ENCODE measurements around the gene CIB4.

Gene CIB4

GRCh38 chr2:26651799-26652198 lies 10.6 kb upstream of the CIB4 start:
- Histone ChIP-seq H3K27me3 (ENCODE audit: insufficient read depth, low read length) (no peaks in the 10 kb centered on the region), H3K27ac (ENCODE audit: low read depth, low read length) (no peak overlapping the region), H3K9ac (ENCODE audit: low read depth, low read length) (no peak overlapping the region), H3K4me1 (ENCODE audit: insufficient read depth, low read length) (peaks cover 12% of the 10 kb centered on the region; the same call in 1 of the 2 replicates), H3K4me3 (ENCODE audit: low read length) (no peak overlapping the region), H3K36me3 (ENCODE audit: insufficient read depth, low read length) (no peaks in the 10 kb centered on the region), H3K9me3 (ENCODE audit: insufficient read depth, low read depth, low read length) (no peaks in the 10 kb centered on the region)
- 92% methylated on average over 7 of the region's 7 CpGs for whole genome bisulfite sequencing

DNA sequence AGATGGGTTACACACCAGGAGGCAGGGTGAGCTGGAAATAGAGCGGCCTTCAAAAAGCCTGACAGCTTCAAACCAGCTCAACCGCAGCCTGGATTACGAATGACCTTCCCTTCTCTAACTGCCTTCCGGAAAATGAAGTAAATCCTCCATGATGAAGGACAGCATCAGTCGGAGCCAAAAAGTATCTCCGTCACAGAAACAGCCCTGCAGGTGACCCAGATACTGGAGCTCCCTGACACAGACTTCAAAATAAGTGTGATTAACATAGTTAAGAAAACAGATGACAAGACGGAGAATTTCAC lies 10.3 kb upstream of the CIB4 start:
- H3K4me3 ChIP-seq (ENCODE audit: low read length) = no peak overlapping the region
- WGBS = 94% methylated on average over 7 of the region's 7 CpGs
- no peak overlapping the region for H3K9ac ChIP-seq (ENCODE audit: low read depth, low read length)
- no peak overlapping the region for H3K27ac ChIP-seq (ENCODE audit: low read depth, low read length)
- H3K36me3 ChIP-seq (ENCODE audit: insufficient read depth, low read length) = no peaks in the 10 kb centered on the region
- peaks cover 15% of the 10 kb centered on the region; the same call in 1 of the 2 replicates for H3K4me1 ChIP-seq (ENCODE audit: insufficient read depth, low read length)
- H3K27me3 ChIP-seq (ENCODE audit: insufficient read depth, low read length) = no peaks in the 10 kb centered on the region
- no peaks in the 10 kb centered on the region for H3K9me3 ChIP-seq (ENCODE audit: insufficient read depth, low read depth, low read length)

DNA sequence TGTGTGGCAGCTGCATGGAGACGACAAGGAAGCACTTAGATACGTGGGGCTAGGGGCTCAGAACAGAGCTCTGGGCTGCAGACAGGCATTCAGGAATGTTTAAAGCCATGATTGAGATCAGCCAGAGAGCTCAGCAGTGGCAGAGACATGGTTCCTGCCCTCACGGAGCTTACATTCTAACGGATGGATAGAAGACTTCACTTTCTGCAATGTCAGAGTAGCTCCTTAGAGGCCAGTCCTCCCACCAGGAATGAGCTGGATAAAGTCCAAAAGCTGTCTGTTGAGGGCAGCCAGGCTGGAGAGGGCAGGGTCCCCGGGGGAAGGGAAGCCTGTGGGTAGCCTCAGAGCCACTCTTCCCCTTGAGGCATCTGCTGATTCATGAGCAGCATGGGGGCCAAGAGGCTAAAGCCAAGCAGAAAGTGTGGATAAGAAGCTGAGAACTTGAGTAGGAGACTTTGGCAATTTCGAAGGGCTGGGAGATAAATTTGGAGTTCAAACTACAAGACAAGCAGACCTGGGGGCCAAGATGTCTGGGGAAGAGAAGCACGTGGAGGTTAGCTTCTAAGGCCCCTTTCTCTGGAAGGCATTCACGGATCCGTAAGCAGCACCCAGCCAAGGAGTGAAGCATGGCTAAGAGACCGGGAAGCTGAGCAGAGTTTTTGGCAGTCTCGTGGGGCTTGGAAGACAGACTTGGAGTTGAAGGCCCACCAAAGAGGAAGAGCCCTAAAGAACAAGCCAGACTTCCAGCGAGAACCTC lies 9.7 kb upstream of the CIB4 start:
- H3K27me3 ChIP-seq (ENCODE audit: insufficient read depth, low read length) = no peaks in the 10 kb centered on the region
- no peak overlapping the region for H3K4me3 ChIP-seq (ENCODE audit: low read length)
- 93% methylated on average over 12 of the region's 12 CpGs for WGBS
- no peak overlapping the region for H3K27ac ChIP-seq (ENCODE audit: low read depth, low read length)
- no peaks in the 10 kb centered on the region for H3K9me3 ChIP-seq (ENCODE audit: insufficient read depth, low read depth, low read length)
- H3K4me1 ChIP-seq (ENCODE audit: insufficient read depth, low read length) = peaks cover 15% of the 10 kb centered on the region; the same call in 1 of the 2 replicates
- H3K9ac ChIP-seq (ENCODE audit: low read depth, low read length) = no peak overlapping the region
- no peaks in the 10 kb centered on the region for H3K36me3 ChIP-seq (ENCODE audit: insufficient read depth, low read length)

DNA sequence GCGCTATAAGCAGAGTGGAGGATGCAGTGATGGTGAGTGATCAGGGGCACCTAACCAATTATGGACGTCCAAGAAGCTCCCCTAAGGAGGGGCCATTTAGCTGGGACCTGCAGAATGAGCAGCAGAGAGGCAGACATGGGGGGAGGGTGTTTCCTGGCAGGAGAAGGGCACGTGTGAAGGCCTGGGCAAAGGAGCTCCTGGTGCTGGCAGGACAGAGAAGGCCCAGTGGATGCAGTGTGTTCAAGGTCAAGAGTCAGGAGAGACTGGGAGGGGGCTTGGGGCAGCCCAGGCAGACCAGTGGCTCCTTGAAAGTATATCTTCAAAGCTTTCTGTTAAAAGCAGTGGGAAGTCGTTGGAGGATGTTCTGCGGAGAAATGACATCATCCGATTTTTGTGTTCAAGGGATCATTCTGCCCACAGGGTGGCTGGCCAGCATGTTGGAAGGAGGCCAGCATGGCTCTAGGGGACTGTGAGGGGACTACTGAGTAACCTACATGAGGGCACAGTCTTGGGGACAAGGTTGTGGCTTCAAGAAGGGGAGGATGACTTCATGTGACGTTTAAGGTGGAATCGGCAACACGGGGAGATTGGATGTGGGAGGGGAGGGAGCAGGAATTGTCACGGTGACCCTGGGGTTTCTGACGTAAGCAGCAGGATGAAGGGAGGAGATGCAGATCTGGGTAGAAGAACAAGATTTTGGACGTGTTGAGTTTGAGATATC lies 9.0 kb upstream of the CIB4 start:
- Histone ChIP-seq H3K9ac (ENCODE audit: low read depth, low read length) (no peak overlapping the region), H3K27me3 (ENCODE audit: insufficient read depth, low read length) (no peaks in the 10 kb centered on the region), H3K36me3 (ENCODE audit: insufficient read depth, low read length) (no peaks in the 10 kb centered on the region), H3K4me3 (ENCODE audit: low read length) (no peak overlapping the region), H3K4me1 (ENCODE audit: insufficient read depth, low read length) (peaks cover 15% of the 10 kb centered on the region; the same call in 1 of the 2 replicates), H3K27ac (ENCODE audit: low read depth, low read length) (no peak overlapping the region), H3K9me3 (ENCODE audit: insufficient read depth, low read depth, low read length) (no peaks in the 10 kb centered on the region)
- WGBS = 87% methylated on average over 12 of the region's 12 CpGs

DNA sequence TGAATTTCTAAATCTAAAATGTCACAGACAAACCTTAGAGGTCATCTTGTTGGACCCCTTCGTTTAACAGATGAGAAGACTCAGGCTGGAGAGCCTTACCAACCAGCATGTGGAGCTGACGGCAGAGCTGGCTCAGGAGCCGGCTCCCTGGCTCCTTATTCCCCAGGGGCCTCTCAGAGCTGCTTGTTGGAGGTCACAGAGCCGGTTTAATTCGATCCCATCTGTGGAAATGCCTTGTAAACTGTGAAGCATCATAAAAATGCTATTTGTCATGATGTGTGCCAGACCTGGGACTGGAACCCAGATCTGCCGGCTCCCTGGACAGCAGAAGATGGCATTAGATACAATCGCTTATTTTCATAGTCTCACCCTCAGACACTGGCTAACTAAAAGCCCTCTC lies 8.2 kb upstream of the CIB4 start:
- no peak overlapping the region for H3K9ac ChIP-seq (ENCODE audit: low read depth, low read length)
- 90% methylated on average over 7 of the region's 7 CpGs for WGBS
- H3K4me1 ChIP-seq (ENCODE audit: insufficient read depth, low read length) = peaks cover 10% of the 10 kb centered on the region; the same call in 1 of the 2 replicates
- no peaks in the 10 kb centered on the region for H3K36me3 ChIP-seq (ENCODE audit: insufficient read depth, low read length)
- no peak overlapping the region for H3K27ac ChIP-seq (ENCODE audit: low read depth, low read length)
- no peak overlapping the region for H3K4me3 ChIP-seq (ENCODE audit: low read length)
- no peaks in the 10 kb centered on the region for H3K9me3 ChIP-seq (ENCODE audit: insufficient read depth, low read depth, low read length)
- H3K27me3 ChIP-seq (ENCODE audit: insufficient read depth, low read length) = no peaks in the 10 kb centered on the region

DNA sequence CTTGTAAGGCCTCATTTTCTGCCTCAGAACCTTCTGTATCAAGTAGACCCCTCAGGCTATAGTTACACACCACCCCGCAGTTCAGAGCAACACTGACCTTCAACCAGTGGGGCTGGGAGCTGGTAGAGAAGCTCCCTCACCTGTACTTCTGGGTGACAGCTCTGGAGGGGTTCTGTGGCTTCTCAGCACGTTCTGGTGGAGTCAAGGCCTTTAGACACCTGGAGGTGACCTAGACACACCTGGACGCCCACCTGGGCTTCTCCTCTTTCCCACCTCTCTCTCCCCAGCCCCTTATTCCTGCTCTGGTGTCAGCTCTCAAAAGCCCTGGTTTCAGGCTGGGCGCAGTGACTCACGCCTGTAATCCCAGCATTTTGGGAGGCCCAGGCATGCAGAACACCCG lies 7.3 kb upstream of the CIB4 start:
- WGBS = 93% methylated on average over 6 of the region's 6 CpGs
- H3K36me3 ChIP-seq (ENCODE audit: insufficient read depth, low read length) = no peaks in the 10 kb centered on the region
- no peaks in the 10 kb centered on the region for H3K27me3 ChIP-seq (ENCODE audit: insufficient read depth, low read length)
- no peak overlapping the region for H3K4me3 ChIP-seq (ENCODE audit: low read length)
- no peak overlapping the region for H3K27ac ChIP-seq (ENCODE audit: low read depth, low read length)
- H3K4me1 ChIP-seq (ENCODE audit: insufficient read depth, low read length) = peaks cover 6% of the 10 kb centered on the region; the same call in 1 of the 2 replicates
- no peak overlapping the region for H3K9ac ChIP-seq (ENCODE audit: low read depth, low read length)
- no peaks in the 10 kb centered on the region for H3K9me3 ChIP-seq (ENCODE audit: insufficient read depth, low read depth, low read length)

DNA sequence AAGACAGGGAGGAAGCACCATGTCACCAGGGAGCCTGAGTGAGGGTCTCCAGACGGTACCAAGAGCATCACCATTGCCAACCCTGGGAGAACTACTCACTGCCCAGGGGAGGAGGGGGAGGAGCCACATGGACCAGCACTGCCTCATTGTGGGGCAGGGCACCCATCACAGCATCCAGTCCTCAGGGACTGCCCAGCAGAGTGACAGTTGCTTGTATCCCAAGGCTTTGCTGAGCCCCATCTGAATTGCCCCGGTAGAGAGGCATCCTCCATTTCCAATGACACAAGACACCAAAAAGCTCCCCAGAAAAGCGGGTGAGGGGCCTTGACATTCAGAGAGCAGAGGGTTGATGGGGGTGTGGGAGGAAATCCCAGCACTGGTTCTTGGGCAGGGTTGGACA lies 6.8 kb upstream of the CIB4 start:
- H3K4me3 ChIP-seq (ENCODE audit: low read length) = no peak overlapping the region
- H3K27me3 ChIP-seq (ENCODE audit: insufficient read depth, low read length) = no peaks in the 10 kb centered on the region
- H3K36me3 ChIP-seq (ENCODE audit: insufficient read depth, low read length) = no peaks in the 10 kb centered on the region
- H3K4me1 ChIP-seq (ENCODE audit: insufficient read depth, low read length) = peaks cover 6% of the 10 kb centered on the region; the same call in 1 of the 2 replicates
- H3K9me3 ChIP-seq (ENCODE audit: insufficient read depth, low read depth, low read length) = no peaks in the 10 kb centered on the region
- WGBS = 82% methylated on average over 3 of the region's 3 CpGs
- H3K9ac ChIP-seq (ENCODE audit: low read depth, low read length) = no peak overlapping the region
- no peak overlapping the region for H3K27ac ChIP-seq (ENCODE audit: low read depth, low read length)

DNA sequence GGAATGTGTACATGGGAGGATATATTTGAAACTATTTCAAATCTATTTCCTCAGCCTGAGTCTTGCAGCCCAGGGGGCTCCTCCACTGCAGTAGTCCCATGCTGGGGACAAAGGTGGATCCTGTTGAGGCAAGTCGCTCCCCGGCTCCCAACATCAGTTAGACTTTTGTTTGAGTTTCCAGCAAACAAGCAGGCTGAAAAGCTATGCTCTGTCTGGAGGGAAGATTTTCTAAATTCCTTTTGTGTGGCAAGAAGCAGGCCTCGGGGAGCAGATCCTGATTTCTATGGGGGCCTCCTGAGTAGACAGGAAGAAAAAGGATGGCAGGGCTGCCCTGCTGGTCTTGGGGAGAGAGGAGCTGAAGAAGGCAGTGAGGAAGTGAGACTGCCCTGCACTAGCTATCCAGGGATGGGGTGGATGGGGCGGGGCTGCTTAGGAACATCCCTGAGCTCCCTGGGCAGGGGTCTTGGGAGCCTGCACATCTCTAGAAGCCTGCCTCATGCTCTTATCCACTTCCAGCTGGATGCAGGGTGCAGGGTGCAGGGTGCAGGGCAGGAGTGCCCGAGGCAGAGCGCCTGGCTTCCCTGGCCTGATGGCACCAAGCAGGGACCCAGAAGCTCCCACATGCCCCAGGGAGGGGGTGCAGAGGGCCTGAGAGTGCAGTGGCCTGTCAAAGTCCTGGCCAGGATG lies 6.0 kb upstream of the CIB4 start:
- H3K9ac ChIP-seq (ENCODE audit: low read depth, low read length) = no peak overlapping the region
- H3K4me1 ChIP-seq (ENCODE audit: insufficient read depth, low read length) = peaks cover 6% of the 10 kb centered on the region; the same call in 1 of the 2 replicates

GRCh38 chr2:26645762-26646161 lies 4.6 kb upstream of the CIB4 start:
- H3K27me3 ChIP-seq (ENCODE audit: insufficient read depth, low read length) = no peaks in the 10 kb centered on the region
- H3K4me1 ChIP-seq (ENCODE audit: insufficient read depth, low read length) = peaks cover 6% of the 10 kb centered on the region; the same call in 1 of the 2 replicates
- WGBS = 90% methylated on average over 10 of the region's 10 CpGs
- no peaks in the 10 kb centered on the region for H3K9me3 ChIP-seq (ENCODE audit: insufficient read depth, low read depth, low read length)
- H3K4me3 ChIP-seq (ENCODE audit: low read length) = no peak overlapping the region
- no peaks in the 10 kb centered on the region for H3K36me3 ChIP-seq (ENCODE audit: insufficient read depth, low read length)
- no peak overlapping the region for H3K27ac ChIP-seq (ENCODE audit: low read depth, low read length)
- H3K9ac ChIP-seq (ENCODE audit: low read depth, low read length) = no peak overlapping the region

More for the DNA sequence above, 6.0 kb upstream of the CIB4 start:
- H3K4me3 ChIP-seq (ENCODE audit: low read length) = no peak overlapping the region
- H3K36me3 ChIP-seq (ENCODE audit: insufficient read depth, low read length) = no peaks in the 10 kb centered on the region
- H3K27ac ChIP-seq (ENCODE audit: low read depth, low read length) = peak overlapping the region; percentile 5; the same call in 1 of the 2 replicates
- no peaks in the 10 kb centered on the region for H3K9me3 ChIP-seq (ENCODE audit: insufficient read depth, low read depth, low read length)
- no peaks in the 10 kb centered on the region for H3K27me3 ChIP-seq (ENCODE audit: insufficient read depth, low read length)
- WGBS = 69% methylated on average over 6 of the region's 6 CpGs

- 88% methylated on average over 13 of the region's 13 CpGs for WGBS
- H3K4me1 ChIP-seq (ENCODE audit: insufficient read depth, low read length) = peaks cover 6% of the 10 kb centered on the region
- no peaks in the 10 kb centered on the region for H3K36me3 ChIP-seq (ENCODE audit: insufficient read depth, low read length)
- H3K27ac ChIP-seq (ENCODE audit: low read depth, low read length) = no peak overlapping the region
- no peaks in the 10 kb centered on the region for H3K27me3 ChIP-seq (ENCODE audit: insufficient read depth, low read length)
- no peak overlapping the region for H3K4me3 ChIP-seq (ENCODE audit: low read length)
- no peaks in the 10 kb centered on the region for H3K9me3 ChIP-seq (ENCODE audit: insufficient read depth, low read depth, low read length)
- H3K9ac ChIP-seq (ENCODE audit: low read depth, low read length) = no peak overlapping the region
These were observed 3.1 kb upstream of the CIB4 start for GRCh38 chr2:26644188-26644835.

DNA sequence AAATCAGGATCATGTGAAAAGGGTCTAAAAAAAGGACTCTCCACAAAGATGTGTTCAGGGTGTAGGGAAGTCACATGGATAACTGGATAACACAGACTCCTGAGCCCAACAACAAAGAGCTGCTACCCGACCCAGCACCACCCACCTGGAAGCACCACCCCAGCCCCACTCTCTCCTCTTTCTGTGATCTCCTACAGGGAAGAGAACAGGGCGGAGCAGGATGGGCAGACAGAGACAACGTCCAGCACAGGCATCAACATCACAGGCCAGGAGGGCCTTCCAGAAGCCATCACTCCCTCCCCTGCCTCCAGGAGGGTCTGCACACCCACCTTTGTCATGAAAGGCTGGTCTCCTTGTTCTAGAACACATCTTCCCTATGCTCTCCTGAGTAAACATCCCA lies 1.3 kb upstream of the CIB4 start:
- H3K27ac ChIP-seq (ENCODE audit: low read depth, low read length) = no peak overlapping the region
- no peaks in the 10 kb centered on the region for H3K27me3 ChIP-seq (ENCODE audit: insufficient read depth, low read length)
- peaks cover 6% of the 10 kb centered on the region for H3K4me1 ChIP-seq (ENCODE audit: insufficient read depth, low read length)
- H3K9me3 ChIP-seq (ENCODE audit: insufficient read depth, low read depth, low read length) = no peaks in the 10 kb centered on the region
- WGBS = 64% methylated on average over 3 of the region's 3 CpGs
- no peak overlapping the region for H3K4me3 ChIP-seq (ENCODE audit: low read length)
- no peak overlapping the region for H3K9ac ChIP-seq (ENCODE audit: low read depth, low read length)
- no peaks in the 10 kb centered on the region for H3K36me3 ChIP-seq (ENCODE audit: insufficient read depth, low read length)

Measured in HUES64 (cell line).